Thymus (tissue), 11 donors: Measurements from ENCODE around the gene RNF168. TPM values are rescaled to one million over a fixed set of nuclear protein-coding genes. Genes with fewer than 3 reads are reported as not detected.
"Not testable (repeated sequence)": the region's sequence is repeated elsewhere in the genome, so short reads cannot be mapped to it uniquely, and the experiment has no call there.

Source experiments
- DNase-seq, 9 donors: peaks; one replicate each; pipeline ENCODE4 v3.0.0-alpha.2; 2013; ENCODE audit warnings: low spot score in 9 of 9, low read depth in 6 of 9, missing footprints in 1 of 9
- H3K27ac ChIP-seq, 2 donors: one replicate each; pipeline ENCODE4 v1.5.1; 2013; ENCODE audit warnings: control low read depth in 1 of 2, low read depth in 1 of 2, low read length in 1 of 2, mild to moderate bottlenecking in 1 of 2, moderate library complexity in 1 of 2
- H3K27me3 ChIP-seq, 2 donors: one replicate each; pipeline ENCODE4 v1.5.1; 2013; ENCODE audit warnings: low read length in 1 of 2; ENCODE audit not compliant: control insufficient read depth in 2 of 2, insufficient read depth in 1 of 2
- H3K36me3 ChIP-seq, 2 donors: one replicate each; pipeline ENCODE4 v1.5.1; 2013; ENCODE audit warnings: low read length in 1 of 2, mild to moderate bottlenecking in 1 of 2, moderate library complexity in 1 of 2; ENCODE audit not compliant: control insufficient read depth in 2 of 2, insufficient read depth in 2 of 2
- H3K4me1 ChIP-seq, 2 donors: one replicate each; pipeline ENCODE4 v1.5.1; 2013; ENCODE audit warnings: low read length in 2 of 2; ENCODE audit not compliant: control insufficient read depth in 2 of 2, insufficient read depth in 2 of 2
- H3K4me3 ChIP-seq, 2 donors: one replicate each; pipeline ENCODE4 v1.5.1; 2013; ENCODE audit warnings: low read length in 2 of 2, control low read depth in 1 of 2, mild to moderate bottlenecking in 1 of 2
- H3K9me3 ChIP-seq, 2 donors: one replicate each; pipeline ENCODE4 v1.5.1; 2013; ENCODE audit warnings: low read length in 1 of 2, mild to moderate bottlenecking in 1 of 2; ENCODE audit not compliant: control insufficient read depth in 2 of 2, insufficient read depth in 1 of 2
- WGBS: extraction: QIAGEN DNeasy Blood & Tissue Kit; methylation state at CpG from one replicate; pipeline ENCODE4 v1.1.7; 2013; 5-methylcytosine and 5-hydroxymethylcytosine counted together
- polyA plus RNA-seq: library from polyadenylated mRNA; stranded (reverse); fragments of 200-250 nt; gene quantifications from one replicate; pipeline ENCODE4 v1.2.3, GENCODE V29; 2013
- total RNA-seq: library from RNA; stranded (reverse); fragments of 120-200 nt; gene quantifications from one replicate; pipeline ENCODE4 v1.2.4, GENCODE V29; 2013
- donor health status: healthy.

The RNF168 gene
- total and polyA plus RNA-seq, 2 donors, result 8.4 to 15.9 TPM

GRCh38 chr3:196431181-196432136, 72.1 kb downstream of the RNF168 start:
- Histone ChIP-seq H3K4me1 (peaks cover 6 to 9% of the 10 kb centered on the region in 2 donors), H3K9me3 (no peaks in the 10 kb centered on the region), H3K36me3 (peaks cover 5 to 14% of the 10 kb centered on the region in 2 donors), H3K27ac (peak overlapping the region; percentile 82 to 86), H3K4me3 (peak overlapping the region; percentile 77 to 92), H3K27me3 (no peaks in the 10 kb centered on the region)
- DNase-seq, result peak in 7 of 9 donors; percentile 10 to 66 (median 29)
- WGBS, result 1% methylated on average over 50 of the region's 50 CpGs

GRCh38 chr3:196428041-196428440, 75.5 kb downstream of the RNF168 start:
- Histone ChIP-seq H3K36me3 (peaks cover 11 to 14% of the 10 kb centered on the region in 2 donors), H3K9me3 (no peaks in the 10 kb centered on the region), H3K27me3 (no peaks in the 10 kb centered on the region), H3K4me3 (no peak overlapping the region), H3K4me1 (peaks cover 6 to 8% of the 10 kb centered on the region in 2 donors), H3K27ac (no peak overlapping the region)
- WGBS, result 97% methylated on average over 6 of the region's 6 CpGs
- DNase-seq, result no peak

- peaks cover 11 to 14% of the 10 kb centered on the region in 2 donors for H3K36me3 ChIP-seq
- H3K27ac ChIP-seq, DNase-seq, H3K27me3 ChIP-seq, H3K4me3 ChIP-seq, H3K9me3 ChIP-seq, H3K4me1 ChIP-seq: not testable (repeated sequence)
- 97% methylated on average over 6 of the region's 6 CpGs for WGBS
Measured at GRCh38 chr3:196424421-196424820, 79.1 kb downstream of the RNF168 start.

GRCh38 chr3:196423044-196423781, 80.4 kb downstream of the RNF168 start:
- H3K4me1 ChIP-seq, result no peaks in the 10 kb centered on the region
- no peaks in the 10 kb centered on the region for H3K9me3 ChIP-seq
- no peak for DNase-seq
- no peak overlapping the region for H3K4me3 ChIP-seq
- H3K36me3 ChIP-seq, result peaks cover 11% of the 10 kb centered on the region in 2 donors
- H3K27ac ChIP-seq, result no peak overlapping the region
- WGBS, result 95% methylated on average over 10 of the region's 10 CpGs
- H3K27me3 ChIP-seq, result no peaks in the 10 kb centered on the region

GRCh38 chr3:196421668-196422067, 81.9 kb downstream of the RNF168 start:
- H3K4me1 ChIP-seq, H3K27ac ChIP-seq, DNase-seq, H3K4me3 ChIP-seq, H3K9me3 ChIP-seq, H3K36me3 ChIP-seq, H3K27me3 ChIP-seq: not testable (repeated sequence)
- 96% methylated on average over 5 of the region's 5 CpGs for WGBS

- Histone ChIP-seq H3K4me1 (no peaks in the 10 kb centered on the region), H3K27ac (no peak overlapping the region), H3K36me3 (peaks cover 0 to 5% of the 10 kb centered on the region in 2 donors), H3K4me3 (no peak overlapping the region), H3K27me3 (no peaks in the 10 kb centered on the region), H3K9me3 (no peaks in the 10 kb centered on the region)
- 97% methylated on average over 6 of the region's 6 CpGs for WGBS
- DNase-seq, result no peak
Measured at GRCh38 chr3:196419386-196419785, 84.2 kb downstream of the RNF168 start.

Other genes starting within 250 kb of the RNF168 start
- 23.3 TPM for gene PCYT1A, start 216.0 kb downstream of the RNF168 start, total RNA-seq
- 18.9 TPM for gene PCYT1A, start 216.0 kb downstream of the RNF168 start, polyA plus RNA-seq
- gene DYNLT2B, start 185.5 kb downstream of the RNF168 start, total RNA-seq, result 23.9 TPM
- gene DYNLT2B, start 185.5 kb downstream of the RNF168 start, polyA plus RNA-seq, result 41.0 TPM
- gene TM4SF19, start 165.4 kb downstream of the RNF168 start, total RNA-seq, result 0.05 TPM
- 0.46 TPM for gene TM4SF19, start 165.4 kb downstream of the RNF168 start, polyA plus RNA-seq
- 10.9 TPM for gene UBXN7, start 71.3 kb downstream of the RNF168 start, total RNA-seq
- 20.7 TPM for gene UBXN7, start 71.3 kb downstream of the RNF168 start, polyA plus RNA-seq
- gene SMCO1, start 11.6 kb upstream of the RNF168 start, total RNA-seq, result not detected
- 0.02 TPM for gene SMCO1, start 11.6 kb upstream of the RNF168 start, polyA plus RNA-seq
- gene WDR53, start 64.8 kb upstream of the RNF168 start, total RNA-seq, result 13.4 TPM
- gene WDR53, start 64.8 kb upstream of the RNF168 start, polyA plus RNA-seq, result 28.1 TPM
- 9.9 TPM for gene FBXO45, start 64.9 kb upstream of the RNF168 start, total RNA-seq
- 7.0 TPM for gene FBXO45, start 64.9 kb upstream of the RNF168 start, polyA plus RNA-seq
- 6.3 TPM for gene NRROS, start 135.9 kb upstream of the RNF168 start, total RNA-seq
- gene NRROS, start 135.9 kb upstream of the RNF168 start, polyA plus RNA-seq, result 5.2 TPM
- 8.5 TPM for gene CEP19, start 208.5 kb upstream of the RNF168 start, total RNA-seq
- 2.5 TPM for gene CEP19, start 208.5 kb upstream of the RNF168 start, polyA plus RNA-seq
- gene PIGX, start 208.6 kb upstream of the RNF168 start, total RNA-seq, result 28.1 TPM
- gene PIGX, start 208.6 kb upstream of the RNF168 start, polyA plus RNA-seq, result 13.4 TPM
- gene PAK2, start 236.1 kb upstream of the RNF168 start, total RNA-seq, result 29.1 TPM
- gene PAK2, start 236.1 kb upstream of the RNF168 start, polyA plus RNA-seq, result 47.4 TPM